GM20431 (cell line): ENCODE results near the gene ORMDL3.

Experiments used
- in situ Hi-C: fragments of 300-500 bp; cut with MseI, MboI; formaldehyde crosslinking; loops from one replicate; pipeline ENCODE4 v1.15.0; 2020; ENCODE audit warnings: low sequenced_read_pairs; ENCODE audit not compliant: unreplicated experiment

The ORMDL3 gene, protein sequence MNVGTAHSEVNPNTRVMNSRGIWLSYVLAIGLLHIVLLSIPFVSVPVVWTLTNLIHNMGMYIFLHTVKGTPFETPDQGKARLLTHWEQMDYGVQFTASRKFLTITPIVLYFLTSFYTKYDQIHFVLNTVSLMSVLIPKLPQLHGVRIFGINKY

DNA sequence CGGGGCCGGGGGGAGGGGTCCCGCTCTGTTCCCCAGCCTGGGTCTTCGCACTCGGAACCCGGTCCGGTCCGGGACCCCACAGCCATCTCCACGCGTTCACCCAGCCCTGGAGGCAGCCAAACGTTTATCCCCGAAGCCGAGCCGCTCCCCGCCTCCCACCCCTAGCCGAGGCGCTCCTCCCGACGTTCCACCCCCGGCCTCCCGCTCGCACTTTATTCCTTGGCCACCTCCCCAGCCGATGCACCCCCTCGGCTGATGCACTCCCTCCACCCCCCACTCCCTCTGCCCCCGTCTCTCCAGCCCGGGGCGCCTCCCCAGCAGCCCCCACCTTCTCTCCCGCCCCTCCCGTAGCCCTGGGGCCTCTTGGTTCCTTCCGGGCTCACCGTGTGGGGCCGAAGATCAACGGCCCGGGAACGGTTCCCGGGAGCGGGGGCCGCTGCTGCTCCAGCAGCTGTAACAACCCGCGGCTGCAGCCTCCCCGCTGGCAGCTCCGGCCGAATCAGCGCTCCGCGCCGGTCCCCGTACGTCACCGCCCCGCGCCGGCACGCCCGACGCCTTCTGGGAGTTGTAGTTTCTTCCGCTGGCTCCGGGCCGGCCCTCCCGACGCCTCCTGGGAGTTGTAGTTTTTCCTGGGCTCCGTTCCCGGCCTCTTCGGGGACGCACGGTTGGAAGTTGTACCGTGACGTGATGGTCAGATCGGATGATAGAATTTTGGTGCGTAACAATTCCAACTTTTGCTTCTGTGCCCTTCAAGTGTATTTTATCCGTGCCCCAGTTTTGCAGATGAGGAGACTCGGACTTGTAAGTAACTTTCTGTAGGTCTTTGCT, at the start of gene ORMDL3, which contains the start of gene LRRC3C:
Gene ORMDL3, minus strand, starts transcription at position 501 of the 828 bp plus-strand sequence. CDS start 3,398 bp downstream, outside the sequence.
Gene LRRC3C, plus strand, starts transcription at position 632 of the 828 bp plus-strand sequence. CDS start 13,792 bp downstream, outside the sequence.
- in situ Hi-C loops, result no loop called here

DNA sequence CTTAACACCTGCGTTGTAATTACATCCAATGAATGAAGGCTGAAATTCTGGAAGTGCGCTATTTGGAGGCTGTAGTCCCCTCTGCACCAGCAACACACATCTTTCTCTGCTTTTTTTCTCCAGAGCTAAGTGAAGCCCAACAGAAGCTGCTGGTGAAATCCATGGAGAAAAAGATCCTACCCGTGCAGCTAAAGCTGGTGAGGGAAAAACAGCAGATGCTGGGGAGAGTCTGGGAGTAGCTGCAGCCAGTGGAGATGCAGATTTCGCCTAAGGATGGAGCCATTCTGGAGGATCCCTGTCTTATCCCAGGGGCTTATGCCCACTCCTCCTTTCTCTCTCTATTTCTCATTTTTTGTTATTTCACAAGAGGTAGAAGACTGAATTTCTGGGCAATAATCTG, 48.4 kb upstream of the ORMDL3 start:
- in situ Hi-C loops, result loop anchor here (10.0 kb wide), 1 partner anchor 101 kb away; no protein-coding TSS in a partner anchor

DNA sequence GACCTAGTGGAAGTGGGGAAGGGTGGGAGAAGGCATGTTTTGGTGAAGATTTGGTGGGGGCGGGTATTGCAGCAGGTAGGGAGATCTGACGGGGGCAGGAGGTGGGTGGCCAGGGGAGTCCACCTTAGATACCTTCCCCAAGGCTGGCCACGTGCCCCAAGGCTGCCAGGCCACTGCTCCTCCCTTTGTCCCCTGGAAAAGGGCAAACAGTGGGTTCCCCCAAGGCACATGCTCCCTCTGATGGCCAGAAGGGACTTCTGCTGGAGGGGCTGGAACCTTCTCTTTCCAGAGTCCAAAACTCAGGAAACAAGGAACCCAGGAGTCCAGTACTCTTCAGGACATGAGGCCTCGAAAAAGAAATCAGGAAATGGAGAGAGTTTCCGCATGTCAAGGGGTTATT, 47.0 kb upstream of the ORMDL3 start:
- in situ Hi-C loops, result loop anchor here (10.0 to 25.0 kb wide), 2 partner anchors 100 to 212 kb away; no protein-coding TSS in a partner anchor

DNA sequence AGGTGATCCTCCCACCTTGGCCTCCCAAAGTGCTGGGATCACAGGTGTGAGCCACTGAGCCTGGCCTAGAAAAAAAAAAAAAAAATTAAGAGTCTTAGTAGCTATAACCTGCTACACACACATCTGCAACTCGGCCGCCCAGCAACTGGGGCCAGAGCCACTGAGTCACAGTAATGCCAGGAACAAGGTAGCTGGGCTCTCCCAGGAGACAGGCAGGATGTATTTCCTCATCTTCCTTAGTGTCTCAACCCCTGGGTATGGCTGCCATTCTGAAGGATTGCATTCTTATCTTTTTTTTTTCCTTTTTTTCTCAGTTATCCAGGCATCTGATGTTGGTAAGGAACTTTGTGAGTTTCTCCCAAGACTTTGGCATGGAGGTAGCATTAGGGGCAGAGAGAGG, 46.1 kb upstream of the ORMDL3 start:
- in situ Hi-C loops, result loop anchor here (10.0 to 25.0 kb wide), 2 partner anchors 99 to 211 kb away; no protein-coding TSS in a partner anchor

DNA sequence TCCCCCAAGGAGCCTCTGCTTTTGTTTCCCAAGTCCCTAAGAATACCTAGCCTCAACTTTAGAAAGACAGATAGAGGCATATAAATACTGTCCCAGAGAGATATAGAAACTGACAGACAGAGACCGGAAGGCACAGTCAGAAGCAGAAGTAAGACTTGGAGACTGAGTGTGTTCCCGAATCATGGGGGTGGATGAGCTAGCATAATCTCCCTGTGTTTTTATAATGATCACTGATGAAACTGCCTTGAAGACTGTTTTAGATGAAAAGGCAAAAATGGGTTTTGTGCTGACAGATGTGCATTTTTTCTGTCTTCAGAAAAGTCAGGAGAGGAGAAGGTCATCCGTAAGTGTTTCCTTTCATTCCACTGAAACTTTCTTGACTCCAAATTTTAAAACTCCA, 44.9 kb upstream of the ORMDL3 start:
- in situ Hi-C loops, result loop anchor here (10.0 to 25.0 kb wide), 2 partner anchors 97 to 210 kb away; no protein-coding TSS in a partner anchor

DNA sequence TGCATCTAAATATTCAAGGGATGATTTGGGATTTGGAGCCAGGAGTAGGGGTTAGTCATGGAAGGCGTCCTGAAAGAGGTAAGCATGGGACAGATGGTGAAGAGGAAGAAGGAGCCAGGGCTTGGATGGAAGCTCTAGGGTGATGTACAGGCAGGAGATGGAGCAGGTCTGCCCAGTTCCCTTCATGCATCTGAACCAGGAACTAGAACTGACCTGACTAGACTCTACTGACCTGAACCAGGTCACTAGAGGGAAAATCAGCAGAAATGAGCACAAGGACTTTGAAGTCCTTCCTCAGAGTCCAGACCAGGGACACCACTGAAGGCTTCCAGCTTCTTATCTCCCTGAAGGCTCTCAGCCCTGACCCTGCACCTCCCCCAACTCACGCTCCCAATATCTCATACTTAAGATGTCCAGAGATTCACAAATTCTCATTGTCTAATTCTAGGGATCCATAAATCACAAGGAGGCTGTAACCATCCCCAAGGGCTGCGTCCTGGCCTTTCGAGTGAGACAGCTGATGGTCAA, 43.7 kb upstream of the ORMDL3 start:
- in situ Hi-C loops, result loop anchor here (10.0 to 25.0 kb wide), 2 partner anchors 96 to 209 kb away; no protein-coding TSS in a partner anchor

DNA sequence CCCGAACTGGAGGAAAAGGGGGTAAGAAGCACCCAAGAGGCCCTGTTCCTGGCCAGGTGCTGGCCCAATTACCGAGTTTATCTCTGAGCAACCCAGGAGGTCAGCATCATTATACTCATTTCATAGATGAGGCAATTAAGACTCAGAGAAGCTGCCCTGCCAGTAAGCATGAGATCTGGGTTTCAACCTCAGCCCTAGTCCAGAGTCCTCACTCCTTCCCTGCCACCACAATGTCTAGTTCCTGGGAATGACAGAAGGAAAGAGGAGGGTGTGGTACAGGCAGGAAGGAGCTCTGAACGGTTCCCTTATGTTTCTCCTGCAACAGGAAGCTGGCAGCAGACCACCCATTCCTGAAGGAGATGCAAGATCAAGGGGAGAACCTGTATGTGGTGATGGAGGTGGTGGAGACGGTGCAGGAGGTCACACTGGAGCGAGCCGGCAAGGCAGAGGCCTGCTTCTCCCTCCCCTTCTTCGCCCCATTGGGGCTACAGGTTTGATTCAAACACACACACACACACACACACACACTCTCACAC, 42.8 kb upstream of the ORMDL3 start:
- in situ Hi-C loops, result loop anchor here (10.0 to 25.0 kb wide), 2 partner anchors 95 to 208 kb away; no protein-coding TSS in a partner anchor

DNA sequence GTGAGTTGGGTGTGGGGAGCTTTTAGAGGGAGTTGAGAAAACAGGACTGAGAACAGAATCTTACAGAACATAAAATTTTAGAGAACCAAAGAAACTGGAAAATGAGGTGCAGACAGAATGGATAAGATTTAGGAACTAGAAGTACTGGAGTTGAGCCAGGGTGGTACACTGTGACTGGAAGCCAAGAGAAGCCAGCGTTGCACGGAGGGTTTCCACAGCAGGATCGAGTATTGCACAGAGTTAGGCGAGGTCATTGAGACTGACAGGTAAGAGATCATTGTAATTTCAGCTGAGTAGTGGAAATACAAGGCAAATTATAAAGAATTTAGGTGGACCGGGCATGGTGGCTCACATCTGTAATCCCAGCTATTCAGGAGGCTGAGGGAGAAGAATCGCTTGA, 42.0 kb upstream of the ORMDL3 start:
- in situ Hi-C loops, result loop anchor here (25.0 kb wide), 1 partner anchor 207 kb away; no protein-coding TSS in a partner anchor

DNA sequence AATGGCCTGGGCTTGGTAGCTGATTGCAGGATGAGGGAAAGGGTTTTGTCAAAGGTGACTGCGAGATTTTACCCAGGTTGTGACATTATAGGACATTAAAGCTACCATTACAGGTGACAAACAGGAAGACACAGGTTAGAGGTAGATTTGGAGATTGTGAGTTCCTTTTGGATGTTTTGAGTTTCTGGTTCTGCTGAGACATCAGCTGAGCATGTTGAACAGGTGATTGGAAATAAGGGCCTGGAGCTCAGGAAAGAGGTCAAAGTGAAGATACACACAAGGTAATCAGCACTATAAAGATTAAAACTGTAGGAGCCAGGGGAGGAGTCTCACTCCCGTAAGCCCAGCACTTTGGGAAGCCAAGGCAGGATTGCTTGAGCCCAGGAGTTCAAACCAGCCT, 41.4 kb upstream of the ORMDL3 start:
- in situ Hi-C loops, result loop anchor here (25.0 kb wide), 1 partner anchor 206 kb away; no protein-coding TSS in a partner anchor

DNA sequence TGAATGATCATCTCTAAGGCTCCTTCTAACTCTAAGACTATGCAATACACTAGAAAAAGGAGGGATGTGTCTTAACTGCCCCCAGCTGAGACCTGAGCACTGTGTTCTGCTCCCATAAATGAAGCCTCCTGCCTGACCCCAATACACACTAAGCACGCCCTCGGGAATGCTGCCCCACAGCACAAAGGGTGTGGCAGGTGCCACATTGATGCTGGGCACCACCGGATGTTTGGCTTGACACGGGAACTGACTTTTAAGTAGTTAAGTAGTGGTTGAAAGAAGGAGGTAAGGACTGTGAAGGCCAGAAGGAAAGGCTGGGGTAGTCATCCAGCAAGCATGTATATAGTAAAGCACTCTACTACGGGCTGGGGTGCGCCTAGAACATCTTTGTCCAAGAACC, 39.4 kb upstream of the ORMDL3 start:
- in situ Hi-C loops, result loop anchor here (25.0 kb wide), 1 partner anchor 204 kb away; no protein-coding TSS in a partner anchor

DNA sequence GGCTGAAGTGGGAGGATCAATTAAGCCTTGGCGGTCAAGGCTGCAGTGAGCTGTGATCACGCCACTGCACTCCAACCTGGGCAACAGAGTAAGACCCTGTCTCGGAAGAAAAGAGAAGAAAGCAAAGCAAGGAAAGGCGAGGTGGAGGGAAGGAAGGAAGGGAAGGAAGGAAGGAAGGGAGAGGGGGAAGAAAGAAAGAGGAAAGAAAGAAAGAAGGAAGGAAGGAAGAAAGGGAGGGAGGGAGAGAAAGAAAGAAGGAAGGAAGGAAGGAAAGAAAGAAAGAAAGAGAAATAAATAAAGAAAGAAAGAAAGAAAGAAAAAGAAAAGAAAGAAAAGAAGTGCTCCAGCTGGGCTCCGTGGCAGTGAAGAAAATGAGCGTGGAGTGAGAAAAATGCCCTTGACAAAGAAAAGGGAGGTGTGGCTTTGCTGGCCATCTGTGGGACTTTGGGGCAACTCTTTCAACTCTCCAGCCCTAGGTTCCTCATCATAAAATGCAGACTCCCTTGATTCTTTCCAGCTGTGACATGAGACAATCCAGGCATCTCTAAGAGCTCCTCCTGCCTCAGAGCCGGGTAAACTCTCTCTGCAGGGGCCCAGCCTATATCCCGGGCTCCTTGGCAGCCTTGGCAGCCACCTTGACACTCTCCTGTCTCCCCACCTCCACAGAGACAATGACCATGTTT, 37.8 kb upstream of the ORMDL3 start:
- in situ Hi-C loops, result loop anchor here (25.0 kb wide), 1 partner anchor 203 kb away; no protein-coding TSS in a partner anchor

DNA sequence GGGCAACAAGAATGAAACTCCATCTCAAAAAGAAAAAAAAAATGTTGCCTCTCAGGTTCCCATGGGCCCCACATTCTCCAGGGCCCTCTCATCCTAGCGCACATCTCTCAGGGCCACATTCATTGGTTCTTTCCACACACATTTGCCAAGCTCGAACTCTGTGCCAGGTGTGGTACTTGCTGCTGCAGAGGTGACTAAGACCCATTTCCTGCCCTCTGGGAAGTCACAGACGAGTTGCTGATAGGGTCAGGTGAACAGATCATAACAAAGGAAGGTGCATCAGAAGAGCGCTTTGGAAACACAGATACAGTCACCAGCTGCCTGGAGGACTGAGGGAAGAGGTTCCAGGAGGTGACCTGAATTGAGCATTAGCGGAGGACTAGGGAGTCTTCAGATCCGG, 36.4 kb upstream of the ORMDL3 start:
- in situ Hi-C loops, result loop anchor here (25.0 kb wide), 1 partner anchor 202 kb away; no protein-coding TSS in a partner anchor

DNA sequence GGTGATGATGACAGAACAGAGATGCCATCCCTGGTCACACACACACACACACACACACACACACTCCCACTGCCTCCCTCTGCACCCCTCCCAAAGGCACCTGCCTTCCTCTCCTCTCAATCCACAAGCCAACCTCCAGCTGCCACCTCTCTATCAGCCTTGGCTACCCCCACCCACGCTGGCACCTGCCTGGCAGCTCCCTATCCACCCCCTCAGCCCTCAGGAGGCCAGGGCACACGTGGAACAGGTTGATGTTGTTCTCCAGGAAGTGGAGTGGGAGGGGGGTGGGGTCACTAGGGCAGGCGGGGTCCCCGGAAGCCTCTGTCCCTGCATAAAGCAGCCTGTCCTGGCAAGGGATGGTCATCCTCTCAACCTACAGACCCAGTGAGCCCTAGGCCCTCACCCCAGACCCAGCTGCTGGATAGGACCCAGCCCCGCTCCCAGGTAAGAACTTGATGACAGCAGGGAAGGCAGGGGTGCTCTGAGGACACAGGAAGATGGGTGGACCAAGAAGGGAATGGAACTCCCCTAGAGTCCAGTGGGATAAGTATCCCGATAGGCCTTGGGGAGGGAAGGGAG, 35.3 kb upstream of the ORMDL3 start, which contains the start of gene GSDMA:
Gene GSDMA, plus strand, starts transcription at position 363 of the 579 bp plus-strand sequence. CDS start 2,684 bp downstream, outside the sequence.
- in situ Hi-C loops, result loop anchor here (25.0 kb wide), 1 partner anchor 200 kb away; no protein-coding TSS in a partner anchor

DNA sequence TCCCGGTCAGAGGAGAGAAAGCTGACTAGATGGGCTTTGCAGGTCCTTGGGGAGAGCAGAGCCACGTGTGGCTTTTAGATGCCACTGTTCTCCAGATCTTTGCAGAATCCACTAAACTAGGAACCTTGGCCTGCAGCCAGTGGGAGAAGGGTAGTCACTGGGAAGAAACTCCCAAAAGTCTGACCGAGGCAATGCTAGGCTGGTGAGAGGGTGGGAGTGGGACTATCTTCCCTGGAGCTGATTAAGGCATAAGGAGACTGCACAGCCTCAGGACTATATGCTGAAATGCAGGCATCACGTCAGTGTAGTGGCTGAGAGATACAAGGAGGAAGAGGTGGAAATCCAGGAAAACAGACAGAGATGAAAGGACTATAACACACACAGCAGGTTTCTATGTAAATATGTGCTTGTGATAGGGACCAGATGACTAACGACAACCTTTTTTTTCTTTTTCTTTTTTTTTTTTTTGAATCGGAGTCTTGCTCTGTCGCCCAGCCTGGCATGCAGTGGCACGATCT, 33.2 kb upstream of the ORMDL3 start:
- in situ Hi-C loops, result loop anchor here (25.0 kb wide), 1 partner anchor 198 kb away; no protein-coding TSS in a partner anchor

DNA sequence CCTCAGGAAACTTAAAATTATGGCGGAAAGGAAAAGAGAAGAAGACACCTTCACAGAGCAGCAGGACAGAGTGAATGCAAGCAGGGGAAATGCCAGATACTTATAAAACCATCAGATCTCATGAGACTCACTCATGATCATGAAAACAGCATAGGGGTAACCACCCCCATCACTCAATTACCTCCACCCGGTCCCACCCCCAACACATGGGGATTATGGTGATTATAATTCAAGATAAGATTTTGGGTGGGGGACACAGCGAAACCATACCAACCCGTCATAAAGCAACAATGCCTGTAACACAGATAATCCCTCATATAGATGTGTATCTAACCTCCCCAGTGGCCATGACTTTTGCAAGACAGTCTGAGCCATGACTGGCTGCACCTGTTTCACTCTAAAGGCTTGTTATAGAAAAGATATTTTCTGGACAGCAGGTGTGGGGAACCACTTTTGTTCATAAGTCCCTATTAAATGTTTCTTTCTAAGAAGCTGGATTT, 28.4 kb upstream of the ORMDL3 start:
- in situ Hi-C loops, result loop anchor here (25.0 kb wide), 1 partner anchor 193 kb away; no protein-coding TSS in a partner anchor

DNA sequence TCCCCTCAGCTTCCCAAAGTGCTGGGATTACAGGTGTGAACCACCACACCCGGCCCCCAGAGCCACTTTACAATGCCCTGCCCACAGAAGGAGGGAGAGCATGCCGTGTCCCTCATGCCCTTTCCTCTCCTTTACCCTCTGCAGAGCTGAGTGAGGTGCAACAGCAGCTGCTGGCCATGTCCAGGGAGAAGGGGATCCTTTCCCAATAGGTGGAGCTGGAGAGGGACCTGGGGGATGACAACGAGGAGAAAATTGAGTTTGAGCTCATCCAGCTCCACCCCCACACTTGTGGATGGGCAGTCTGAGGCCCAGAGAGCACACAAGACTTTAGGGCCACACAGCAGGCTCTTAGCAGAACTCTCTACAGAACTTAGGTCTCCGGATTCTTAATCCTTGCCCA, 27.5 kb upstream of the ORMDL3 start:
- in situ Hi-C loops, result loop anchor here (25.0 kb wide), 1 partner anchor 193 kb away; no protein-coding TSS in a partner anchor

DNA sequence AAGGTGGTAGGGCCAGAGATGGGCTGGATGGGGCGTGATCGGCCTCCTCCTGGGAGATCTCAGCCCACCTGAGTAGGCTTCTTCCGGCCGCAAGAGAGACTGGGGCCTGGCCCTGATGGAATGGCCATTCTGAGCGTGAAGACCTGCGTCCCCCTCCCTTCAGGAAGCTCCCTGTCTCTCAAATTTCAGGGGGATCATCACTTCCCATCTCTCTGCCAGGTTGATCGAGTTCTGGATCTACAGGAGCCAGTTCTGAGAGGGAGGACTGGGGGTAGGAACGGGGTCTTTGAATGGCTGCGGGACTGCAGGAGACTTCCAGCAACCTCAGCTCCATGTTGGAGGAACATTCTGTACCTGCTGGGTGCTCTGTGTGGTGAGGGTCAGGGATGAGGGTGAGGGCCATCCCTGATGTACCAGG, 26.1 kb upstream of the ORMDL3 start:
- in situ Hi-C loops, result loop anchor here (25.0 kb wide), 1 partner anchor 191 kb away; no protein-coding TSS in a partner anchor
